HG02759 (cell line): ENCODE data around the gene BPIFB6.

Experiments
- ATAC-seq: cut with Tn5 transposase; IDR thresholded peaks from one replicate; pipeline ENCODE4 v1.9.1; 2021; ENCODE audit warnings: mild to moderate bottlenecking, moderate library complexity; ENCODE audit not compliant: unreplicated experiment

BPIFB6 gene

GRCh38 chr20:33015700-33016580 is 15.5 kb upstream of the BPIFB6 start:
- no peak for ATAC-seq

- ATAC-seq: no peak
Measured at GRCh38 chr20:33016581-33017109, 14.8 kb upstream of the BPIFB6 start.

- no peak for ATAC-seq
Measured at GRCh38 chr20:33017542-33017941, 13.9 kb upstream of the BPIFB6 start.

- no peak for ATAC-seq
Measured at GRCh38 chr20:33018169-33018931, 13.1 kb upstream of the BPIFB6 start.

- no peak for ATAC-seq
Measured at GRCh38 chr20:33019465-33020277, 11.8 kb upstream of the BPIFB6 start.

GRCh38 chr20:33020278-33021161 is 10.9 kb upstream of the BPIFB6 start:
- ATAC-seq: no peak

- no peak for ATAC-seq
Measured at GRCh38 chr20:33021879-33022278, 9.6 kb upstream of the BPIFB6 start.

- ATAC-seq: no peak
Measured at GRCh38 chr20:33022289-33022688, 9.2 kb upstream of the BPIFB6 start.

GRCh38 chr20:33022694-33023438 is 8.6 kb upstream of the BPIFB6 start:
- no peak for ATAC-seq

GRCh38 chr20:33023439-33024242 is 7.8 kb upstream of the BPIFB6 start:
- ATAC-seq: no peak

- ATAC-seq: no peak
Measured at GRCh38 chr20:33024243-33024560, 7.2 kb upstream of the BPIFB6 start.

GRCh38 chr20:33024609-33025317 is 6.7 kb upstream of the BPIFB6 start:
- ATAC-seq: no peak

- ATAC-seq: no peak
Measured at GRCh38 chr20:33025318-33025876, 6.1 kb upstream of the BPIFB6 start.

- ATAC-seq: no peak
Measured at GRCh38 chr20:33026072-33026778, 5.2 kb upstream of the BPIFB6 start.

GRCh38 chr20:33026779-33027759 is 4.4 kb upstream of the BPIFB6 start:
- no peak for ATAC-seq
